Thyroid gland (tissue), 4 donors: ENCODE results near the gene CREBBP. TPM values are rescaled to one million over a fixed set of nuclear protein-coding genes. Genes with fewer than 3 reads are reported as not detected.

Experiments
- DNase-seq, 2 donors: peaks; one replicate each; pipeline ENCODE4 v3.0.0-alpha.2; 2019
- H3K27ac ChIP-seq, 3 donors: fragments of 200-600 bp; sonication (generic); 1 replicate in 2 of 3; 2 replicates in 1 of 3; pipeline ENCODE4 v1.5.1; 2016 to 2019; ENCODE audit warnings: mild to moderate bottlenecking in 1 of 3, moderate library complexity in 1 of 3
- H3K27me3 ChIP-seq: fragments of 200-600 bp; sonication (generic); one replicate; pipeline ENCODE4 v1.5.1; 2019
- H3K36me3 ChIP-seq, 2 donors: fragments of 200-600 bp; sonication (generic); one replicate each; pipeline ENCODE4 v1.5.1; 2016 to 2019
- H3K4me1 ChIP-seq, 2 donors: fragments of 200-600 bp; sonication (generic); one replicate each; pipeline ENCODE4 v1.5.1; 2017 to 2019
- H3K4me3 ChIP-seq, 3 donors: fragments of 200-600 bp; sonication (generic); replicated peaks in 1 of 3; 1 replicate in 2 of 3; 2 replicates in 1 of 3; pipeline ENCODE4 v1.5.1; 2016; ENCODE audit warnings: mild to moderate bottlenecking in 1 of 3
- H3K9me3 ChIP-seq: fragments of 200-600 bp; sonication (generic); one replicate; pipeline ENCODE4 v1.5.1; 2017
- POLR2A ChIP-seq, 2 donors: fragments of 450-650 bp; IDR thresholded peaks; one replicate each; pipeline ENCODE4 v1.6.1; 2017; ENCODE audit warnings: antibody characterized with exemption in 2 of 2, mild to moderate bottlenecking in 2 of 2, moderate library complexity in 1 of 2
- WGBS, 2 donors: methylation state at CpG; one replicate each; pipeline ENCODE4 v1.1.5; 2017; 5-methylcytosine and 5-hydroxymethylcytosine counted together
- intact Hi-C: fragments of 100-400 bp; cut with DNase I; formaldehyde crosslinking; loops from one replicate; pipeline ENCODE4 v1.15.1; 2023
- total RNA-seq, 4 donors: library from RNA; depleted of rRNA; stranded (reverse); fragments of >200 nt; gene quantifications; one replicate each; pipeline ENCODE4 v1.2.3, GENCODE V29; 2016
- TF ChIP-seq, protein P1 (sequence below), 6 experiments: fragments of 200-600 bp in 3 of 6; fragments of 450-650 bp in 3 of 6; sonication (generic) in 3 of 6; IDR thresholded peaks; one replicate each; pipeline ENCODE4 v1.5.1; 2016 to 2019; ENCODE audit warnings: antibody characterized with exemption in 6 of 6, mild to moderate bottlenecking in 2 of 6, inconsistent platforms in 1 of 6, moderate library complexity in 1 of 6

Gene CREBBP
- total RNA-seq, 4 donors from 2014 or later, result 52.5 to 157 (median 75.9) TPM

DNA sequence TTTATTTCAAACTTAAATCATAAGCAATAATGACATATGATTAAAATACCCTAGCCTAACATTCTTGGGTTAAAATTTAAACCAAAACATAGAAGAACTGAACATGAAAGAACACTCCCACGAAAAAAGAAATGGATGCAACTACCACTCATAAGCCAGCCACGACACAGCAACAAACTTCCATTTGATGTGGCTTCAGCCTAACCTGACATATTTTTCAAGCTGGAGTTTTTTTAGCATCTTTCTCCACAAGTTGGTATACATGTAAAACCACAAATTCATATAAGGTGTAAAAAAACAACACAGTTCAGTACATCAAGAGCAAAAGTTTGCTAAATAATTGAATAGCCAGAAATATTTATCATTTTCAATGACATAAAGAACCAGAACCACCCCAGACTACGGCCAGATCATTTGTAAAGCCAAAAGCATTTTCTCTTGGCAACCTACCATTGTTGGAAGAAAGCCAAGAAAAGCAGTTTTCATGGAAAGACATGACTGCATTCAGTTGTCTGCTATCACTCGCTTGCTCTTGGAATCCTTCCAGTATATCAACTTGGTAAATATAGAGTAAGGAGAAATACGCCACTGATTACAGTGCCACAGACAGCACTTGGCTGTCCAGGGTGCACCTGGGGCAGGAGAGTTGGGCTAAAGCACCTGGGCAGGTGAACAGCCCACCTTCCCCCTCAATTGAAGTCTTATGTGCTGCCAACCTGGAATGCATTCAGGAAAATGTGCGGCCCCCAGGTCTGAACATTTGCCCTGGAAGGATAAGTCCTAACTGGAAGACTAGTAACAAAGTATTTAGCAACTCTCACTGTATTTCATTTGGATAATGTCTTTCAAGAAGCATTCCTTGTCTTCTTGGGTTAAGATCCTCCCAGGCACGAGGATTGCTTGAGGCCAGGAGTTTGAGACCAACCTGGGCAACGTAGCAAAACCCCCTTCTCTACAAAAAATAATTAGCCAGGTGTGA is 60.5 kb downstream of the CREBBP start:
- Histone ChIP-seq H3K27ac (peak overlapping the region; percentile 34 to 42 (median 39)), H3K27me3 (no peaks in the 10 kb centered on the region), H3K9me3 (no peaks in the 10 kb centered on the region), H3K4me3 (no peak overlapping the region), H3K36me3 (no peaks in the 10 kb centered on the region), H3K4me1 (peaks cover 57 to 85% of the 10 kb centered on the region in 2 donors)
- WGBS, 2 donors, result 17 to 22% methylated on average over 8 of the region's 8 CpGs
- intact Hi-C loops, result no loop called here
- DNase-seq, result peak; percentile 23 to 35
- no peak for TF ChIP-seq POLR2A (IDR thresholded peaks at IDR 0.05)
- TF ChIP-seq, protein P1, sequence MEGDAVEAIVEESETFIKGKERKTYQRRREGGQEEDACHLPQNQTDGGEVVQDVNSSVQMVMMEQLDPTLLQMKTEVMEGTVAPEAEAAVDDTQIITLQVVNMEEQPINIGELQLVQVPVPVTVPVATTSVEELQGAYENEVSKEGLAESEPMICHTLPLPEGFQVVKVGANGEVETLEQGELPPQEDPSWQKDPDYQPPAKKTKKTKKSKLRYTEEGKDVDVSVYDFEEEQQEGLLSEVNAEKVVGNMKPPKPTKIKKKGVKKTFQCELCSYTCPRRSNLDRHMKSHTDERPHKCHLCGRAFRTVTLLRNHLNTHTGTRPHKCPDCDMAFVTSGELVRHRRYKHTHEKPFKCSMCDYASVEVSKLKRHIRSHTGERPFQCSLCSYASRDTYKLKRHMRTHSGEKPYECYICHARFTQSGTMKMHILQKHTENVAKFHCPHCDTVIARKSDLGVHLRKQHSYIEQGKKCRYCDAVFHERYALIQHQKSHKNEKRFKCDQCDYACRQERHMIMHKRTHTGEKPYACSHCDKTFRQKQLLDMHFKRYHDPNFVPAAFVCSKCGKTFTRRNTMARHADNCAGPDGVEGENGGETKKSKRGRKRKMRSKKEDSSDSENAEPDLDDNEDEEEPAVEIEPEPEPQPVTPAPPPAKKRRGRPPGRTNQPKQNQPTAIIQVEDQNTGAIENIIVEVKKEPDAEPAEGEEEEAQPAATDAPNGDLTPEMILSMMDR (IDR thresholded peaks at IDR 0.05), result no peak

DNA sequence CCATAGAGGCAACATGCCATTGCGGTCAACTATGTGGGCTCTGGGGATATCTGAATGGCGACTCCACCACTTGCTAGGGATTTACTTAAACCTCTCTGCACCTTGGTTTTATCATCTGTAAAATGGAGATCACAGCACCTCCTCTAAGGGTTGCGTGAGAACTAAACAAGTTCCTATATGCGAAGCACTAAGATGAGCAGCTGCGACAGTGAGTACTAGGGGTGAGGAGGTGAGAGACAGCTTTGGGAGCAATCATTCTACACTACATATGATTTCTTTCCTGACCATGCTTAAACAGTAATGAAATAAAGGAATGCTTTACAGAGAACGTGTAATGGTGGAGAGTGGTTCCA is 61.4 kb downstream of the CREBBP start:
- no peak overlapping the region for H3K27ac ChIP-seq
- intact Hi-C loops, result no loop called here

DNA sequence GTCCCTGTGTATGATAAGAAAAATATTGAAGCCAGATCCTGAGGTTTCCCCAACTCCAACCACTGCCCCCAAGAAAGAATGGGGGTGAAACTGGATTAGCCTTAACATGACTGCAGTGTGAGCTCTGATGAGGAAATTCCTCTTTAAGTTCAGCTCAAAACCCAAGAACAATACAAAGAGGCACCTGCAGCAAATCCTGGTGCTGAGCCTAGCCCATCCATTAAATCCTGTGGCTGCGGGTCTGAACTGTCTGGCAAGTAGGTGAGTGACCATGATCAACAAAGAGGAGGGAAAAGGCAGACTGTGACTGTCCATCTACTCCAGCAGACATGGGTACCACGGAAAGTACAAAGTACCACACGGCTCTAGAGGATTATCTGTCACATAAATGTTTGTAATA is 64.2 kb downstream of the CREBBP start:
- Histone ChIP-seq H3K4me1 (peaks cover 36 to 65% of the 10 kb centered on the region in 2 donors), H3K36me3 (no peaks in the 10 kb centered on the region), H3K27ac (no peak overlapping the region), H3K4me3 (no peak overlapping the region), H3K27me3 (no peaks in the 10 kb centered on the region), H3K9me3 (no peaks in the 10 kb centered on the region)
- TF ChIP-seq POLR2A (IDR thresholded peaks at IDR 0.05), result no peak
- TF ChIP-seq, protein P1 (IDR thresholded peaks at IDR 0.05), result no peak
- DNase-seq, result no peak
- WGBS, 2 donors, result 72 to 75% methylated on average over 3 of the region's 3 CpGs
- intact Hi-C loops, result no loop called here

More for the DNA sequence above, 61.4 kb downstream of the CREBBP start:
- Histone ChIP-seq H3K4me1 (peaks cover 51 to 80% of the 10 kb centered on the region in 2 donors), H3K27me3 (no peaks in the 10 kb centered on the region), H3K36me3 (no peaks in the 10 kb centered on the region), H3K9me3 (no peaks in the 10 kb centered on the region), H3K4me3 (no peak overlapping the region)
- no peak for DNase-seq
- 86 to 91% methylated on average over 6 of the region's 6 CpGs for WGBS, 2 donors
- TF ChIP-seq, protein P1 (IDR thresholded peaks at IDR 0.05), result no peak

DNA sequence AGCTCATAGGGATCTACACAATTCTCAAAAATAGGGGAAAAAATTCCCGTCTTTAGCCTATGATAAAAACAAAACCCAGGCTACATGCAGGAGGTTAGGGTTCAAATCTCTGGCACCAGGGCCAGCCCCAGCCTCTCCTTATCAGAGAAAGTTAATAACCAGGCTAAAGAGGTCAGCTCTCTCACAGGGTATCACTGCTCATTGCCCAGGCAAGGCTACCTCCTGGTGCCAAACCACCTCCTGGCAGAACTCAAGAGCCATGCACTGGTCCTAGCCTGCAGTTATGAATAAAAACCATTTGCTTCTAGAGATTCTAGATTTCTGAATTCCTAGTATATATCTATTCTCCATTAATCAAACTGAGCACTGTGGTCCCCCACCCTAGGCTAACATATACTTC is 65.8 kb downstream of the CREBBP start:
- intact Hi-C loops, result no loop called here
- Histone ChIP-seq H3K27me3 (no peaks in the 10 kb centered on the region), H3K4me3 (no peak overlapping the region), H3K4me1 (peaks cover 21 to 49% of the 10 kb centered on the region in 2 donors), H3K36me3 (peaks cover 3% of the 10 kb centered on the region in 2 donors), H3K9me3 (no peaks in the 10 kb centered on the region), H3K27ac (no peak overlapping the region)
- 85 to 96% methylated on average over 1 of the region's 1 CpG for WGBS, 2 donors
- no peak for DNase-seq
- TF ChIP-seq, protein P1 (IDR thresholded peaks at IDR 0.05), result no peak
- no peak for TF ChIP-seq POLR2A (IDR thresholded peaks at IDR 0.05)
